ENCODE results near the gene ADRA2C.

The ADRA2C gene

DNA sequence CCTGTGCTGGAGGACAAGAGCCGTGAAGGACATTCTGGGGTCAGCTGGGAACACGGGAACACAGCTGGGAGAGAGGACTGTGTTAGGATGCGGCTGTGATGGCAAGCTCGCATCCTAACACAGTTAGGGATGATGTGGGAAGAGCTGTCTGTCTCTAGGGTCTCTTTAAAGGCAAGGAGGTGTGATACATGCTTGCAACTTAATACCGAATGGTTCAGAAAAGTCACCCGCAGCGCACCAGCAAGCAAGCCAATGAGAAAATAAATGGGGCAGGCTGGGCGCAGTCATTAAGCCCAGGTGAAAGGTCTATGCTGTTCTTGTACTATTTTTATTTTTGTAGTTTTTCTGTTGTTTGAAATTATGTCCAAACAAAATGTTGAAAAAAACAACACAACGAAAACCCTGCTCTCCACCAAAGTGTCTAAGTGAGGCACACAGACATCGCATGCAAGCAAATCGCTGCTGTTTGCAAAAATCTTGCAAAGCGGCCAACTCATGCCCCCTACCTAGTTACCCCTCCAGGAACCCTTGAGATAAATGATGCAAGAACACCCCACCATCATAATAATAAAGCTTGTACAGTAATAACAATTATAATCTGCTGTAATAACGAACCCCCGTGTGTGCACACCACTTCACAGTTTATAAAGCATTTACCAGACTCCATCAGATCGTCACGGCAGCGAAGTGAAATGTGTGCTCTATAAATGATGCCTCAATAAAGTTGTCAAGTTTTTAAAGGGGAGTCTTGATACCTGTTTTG, 17.9 kb upstream of the ADRA2C start:
- peaks cover 0 to 16% (median 6%) of the 10 kb centered on the region in 10 experiments; a peak in 10 of 20 replicates for H3K4me1 ChIP-seq
- peaks cover 0 to 19% (median 7%) of the 10 kb centered on the region in 11 experiments; a peak in 9 of 22 replicates for H3K27me3 ChIP-seq
- H3K27ac ChIP-seq: no peak overlapping the region
- no peak overlapping the region for H3K9ac ChIP-seq
- TF ChIP-seq Cebpa-rat (IDR thresholded peaks at IDR 0.05): no peak
- peaks cover 0 to 18% (median 0%) of the 10 kb centered on the region in 11 experiments; a peak in 4 of 22 replicates for H4K20me1 ChIP-seq
- H3K9me3 ChIP-seq (replicated peaks in 1 of 11): no peaks in the 10 kb centered on the region
- H3K4me3 ChIP-seq: no peak overlapping the region
- peak overlapping the region in 3 of 11 experiments; percentile 40 to 59 (median 50); a peak in 4 of 22 replicates for H3K4me2 ChIP-seq
- H3K36me3 ChIP-seq: no peaks in the 10 kb centered on the region

DNA sequence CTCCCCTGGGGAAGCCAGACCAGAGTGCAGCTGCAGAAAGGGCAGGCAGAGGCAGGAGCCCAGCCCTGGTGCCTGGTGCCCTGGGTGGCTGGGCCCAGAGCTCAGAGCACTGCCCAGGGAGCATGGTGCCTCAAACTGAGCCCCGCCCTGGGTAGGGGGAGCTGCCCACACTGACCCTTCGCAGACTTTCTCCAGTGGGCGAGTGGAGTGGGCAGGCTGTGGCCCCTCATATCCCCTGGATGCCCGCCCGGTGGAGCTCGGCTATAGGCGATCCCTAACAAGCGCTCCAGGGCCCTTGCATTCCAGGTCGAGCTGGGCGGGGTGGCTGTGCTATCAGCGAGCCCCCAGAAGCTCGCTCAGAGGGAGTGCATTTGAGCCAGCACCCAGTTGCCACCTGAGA, 17.1 kb upstream of the ADRA2C start:
- no peaks in the 10 kb centered on the region for H3K9me3 ChIP-seq (replicated peaks in 1 of 11)
- H3K36me3 ChIP-seq: no peaks in the 10 kb centered on the region
- H3K9ac ChIP-seq: no peak overlapping the region
- peaks cover 0 to 14% (median 0%) of the 10 kb centered on the region in 11 experiments; a peak in 4 of 22 replicates for H4K20me1 ChIP-seq
- H3K4me3 ChIP-seq: no peak overlapping the region
- no peak overlapping the region for H3K27ac ChIP-seq
- peak overlapping the region in 6 of 11 experiments; percentile 31 to 59 (median 44); a peak in 9 of 22 replicates for H3K4me2 ChIP-seq
- peaks cover 0 to 16% (median 6%) of the 10 kb centered on the region in 10 experiments; a peak in 10 of 20 replicates for H3K4me1 ChIP-seq
- TF ChIP-seq Cebpa-rat (IDR thresholded peaks at IDR 0.05): no peak
- peaks cover 0 to 18% (median 5%) of the 10 kb centered on the region in 11 experiments; a peak in 9 of 22 replicates for H3K27me3 ChIP-seq

DNA sequence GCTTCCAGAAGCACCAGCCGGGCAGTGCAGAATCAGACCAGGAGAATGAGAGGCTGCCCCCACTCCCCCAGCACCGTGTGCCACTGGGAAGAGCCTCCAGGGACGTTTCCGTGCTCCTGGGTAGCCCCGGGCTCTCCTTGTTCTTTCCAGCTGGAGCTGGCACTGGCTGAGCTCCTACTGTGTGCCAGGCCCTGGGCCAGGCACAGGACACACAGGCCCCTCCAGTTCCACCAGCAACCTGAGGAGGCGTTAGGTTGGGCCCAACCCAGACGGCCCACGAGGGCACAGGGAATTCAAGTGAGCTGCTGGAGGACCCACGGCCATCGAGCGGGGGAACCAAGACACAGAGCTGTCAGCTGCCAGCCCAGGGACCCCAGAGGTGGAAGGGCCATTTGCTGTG, 15.9 kb upstream of the ADRA2C start:
- H3K4me1 ChIP-seq: peaks cover 0 to 16% (median 6%) of the 10 kb centered on the region in 10 experiments; a peak in 10 of 20 replicates
- H3K27me3 ChIP-seq: peaks cover 0 to 8% (median 0%) of the 10 kb centered on the region in 11 experiments; a peak in 5 of 22 replicates
- no peak overlapping the region for H3K4me3 ChIP-seq
- H3K9me3 ChIP-seq (replicated peaks in 1 of 11): no peaks in the 10 kb centered on the region
- no peak overlapping the region for H3K4me2 ChIP-seq
- no peak for TF ChIP-seq Cebpa-rat (IDR thresholded peaks at IDR 0.05)
- H4K20me1 ChIP-seq: peaks cover 0 to 13% (median 0%) of the 10 kb centered on the region in 11 experiments; a peak in 4 of 22 replicates
- no peaks in the 10 kb centered on the region for H3K36me3 ChIP-seq
- H3K27ac ChIP-seq: no peak overlapping the region
- H3K9ac ChIP-seq: no peak overlapping the region

DNA sequence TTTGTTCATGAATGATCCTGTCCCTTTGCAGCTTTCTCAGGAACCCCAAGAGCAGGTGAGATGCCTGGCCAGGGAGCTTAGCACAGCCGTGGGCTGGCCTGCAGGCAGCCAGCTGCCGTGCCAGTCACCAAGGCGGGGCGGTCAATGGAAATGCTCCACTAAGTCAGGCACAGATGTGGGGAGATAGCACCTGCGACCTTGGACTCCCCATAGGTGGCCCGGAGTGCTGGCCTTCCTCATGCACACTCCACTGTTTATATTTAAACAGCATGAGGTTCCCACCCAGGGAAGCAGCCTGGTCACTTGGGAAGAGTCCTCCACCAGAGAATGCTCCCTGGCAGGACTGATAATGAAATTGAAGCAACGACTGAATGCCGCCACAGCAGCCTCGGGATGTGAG, 14.2 kb upstream of the ADRA2C start:
- Histone ChIP-seq H3K9me3 (replicated peaks in 1 of 11) (no peaks in the 10 kb centered on the region), H3K4me3 (no peak overlapping the region), H3K4me2 (no peak overlapping the region), H3K27ac (no peak overlapping the region), H4K20me1 (peaks cover 0 to 13% (median 0%) of the 10 kb centered on the region in 11 experiments; a peak in 3 of 22 replicates), H3K27me3 (peaks cover 0 to 8% (median 0%) of the 10 kb centered on the region in 11 experiments; a peak in 4 of 22 replicates), H3K36me3 (no peaks in the 10 kb centered on the region), H3K4me1 (peaks cover 0 to 8% (median 6%) of the 10 kb centered on the region in 10 experiments; a peak in 10 of 20 replicates), H3K9ac (no peak overlapping the region)
- TF ChIP-seq Cebpa-rat (IDR thresholded peaks at IDR 0.05): no peak

DNA sequence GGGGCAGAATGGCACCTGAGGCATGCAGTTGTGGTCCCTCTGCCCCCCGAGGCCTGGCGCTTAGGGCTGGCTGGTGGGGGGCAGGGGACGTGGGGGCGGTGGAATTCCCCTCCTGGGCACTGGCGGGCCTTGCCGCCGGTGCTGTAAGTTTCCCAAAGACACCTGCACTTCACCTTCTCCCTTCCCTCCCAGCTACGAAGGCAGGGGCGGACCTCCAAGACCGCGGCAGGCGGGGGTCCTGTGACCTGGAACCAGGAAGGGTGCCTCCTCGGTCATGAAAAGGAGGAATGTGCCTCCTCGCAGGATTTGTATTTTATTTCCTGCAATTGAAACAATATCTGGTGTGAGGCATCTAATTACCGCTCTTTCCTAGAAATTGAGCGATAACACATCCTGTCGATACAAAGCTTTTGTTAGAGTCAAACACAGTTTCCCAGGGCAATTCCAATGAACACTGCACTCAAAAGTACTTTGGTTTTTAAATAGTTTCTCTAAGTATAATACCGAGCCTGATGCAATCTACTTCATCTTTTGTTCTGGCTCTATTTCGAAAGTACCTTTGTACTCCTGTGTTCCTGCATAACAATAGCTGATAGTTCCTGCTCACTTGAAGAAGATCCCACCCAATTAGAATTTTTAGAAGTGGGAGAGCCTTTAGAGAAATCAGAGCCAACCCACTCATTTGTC, 12.3 kb upstream of the ADRA2C start:
- H3K27me3 ChIP-seq: no peaks in the 10 kb centered on the region
- no peak overlapping the region for H3K9ac ChIP-seq
- H3K4me2 ChIP-seq: no peak overlapping the region

DNA sequence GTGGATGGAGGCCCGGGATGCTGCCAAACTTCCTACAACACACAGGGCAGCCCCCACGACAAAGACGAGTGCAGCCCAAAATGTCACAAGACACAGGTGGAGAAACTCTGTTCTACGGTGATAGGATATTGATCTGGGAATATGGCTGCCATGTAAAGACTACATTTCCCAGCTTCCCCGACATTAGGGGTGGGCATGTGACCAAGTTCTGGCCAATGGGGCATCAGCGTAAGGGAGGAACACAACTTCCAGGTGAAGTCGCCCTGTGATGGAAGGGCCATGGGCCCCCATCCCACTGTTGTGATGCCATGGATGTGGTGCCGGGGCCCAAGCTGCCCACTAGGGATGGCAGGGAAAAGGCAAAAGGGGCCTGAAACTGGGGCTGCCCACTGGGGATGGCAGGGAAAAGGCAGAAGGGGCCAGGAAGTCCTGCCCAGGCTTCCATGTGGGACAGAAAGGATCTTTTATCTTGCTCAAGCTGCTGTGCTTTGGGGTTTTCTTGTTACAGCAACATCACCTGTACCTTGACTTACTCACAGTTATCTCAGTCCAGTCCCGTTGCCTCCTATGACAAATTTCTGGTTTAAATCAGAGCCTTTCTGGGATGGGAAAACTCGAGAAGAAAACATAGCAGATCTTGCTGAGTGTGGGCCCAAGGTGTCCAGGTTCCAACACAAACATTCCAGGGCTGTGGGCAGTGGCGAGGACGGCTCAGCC, 9.7 kb upstream of the ADRA2C start:
- Histone ChIP-seq H3K36me3 (no peaks in the 10 kb centered on the region), H3K9me3 (replicated peaks in 1 of 11) (no peaks in the 10 kb centered on the region), H3K9ac (no peak overlapping the region), H3K4me3 (no peak overlapping the region), H4K20me1 (peaks cover 0 to 22% (median 0%) of the 10 kb centered on the region in 11 experiments; a peak in 4 of 22 replicates), H3K4me2 (no peak overlapping the region), H3K27me3 (no peaks in the 10 kb centered on the region), H3K4me1 (peaks cover 0 to 8% (median 0%) of the 10 kb centered on the region in 10 experiments; a peak in 6 of 20 replicates), H3K27ac (no peak overlapping the region)
- no peak for TF ChIP-seq Cebpa-rat (IDR thresholded peaks at IDR 0.05)

More for the DNA sequence above, 12.3 kb upstream of the ADRA2C start:
- no peak overlapping the region for H3K4me3 ChIP-seq
- TF ChIP-seq Cebpa-rat (IDR thresholded peaks at IDR 0.05): no peak
- no peaks in the 10 kb centered on the region for H3K9me3 ChIP-seq (replicated peaks in 1 of 11)
- no peak overlapping the region for H3K27ac ChIP-seq
- H3K36me3 ChIP-seq: no peaks in the 10 kb centered on the region
- peaks cover 0 to 13% (median 0%) of the 10 kb centered on the region in 11 experiments; a peak in 4 of 22 replicates for H4K20me1 ChIP-seq
- peaks cover 0 to 13% (median 4%) of the 10 kb centered on the region in 10 experiments; a peak in 11 of 20 replicates for H3K4me1 ChIP-seq

DNA sequence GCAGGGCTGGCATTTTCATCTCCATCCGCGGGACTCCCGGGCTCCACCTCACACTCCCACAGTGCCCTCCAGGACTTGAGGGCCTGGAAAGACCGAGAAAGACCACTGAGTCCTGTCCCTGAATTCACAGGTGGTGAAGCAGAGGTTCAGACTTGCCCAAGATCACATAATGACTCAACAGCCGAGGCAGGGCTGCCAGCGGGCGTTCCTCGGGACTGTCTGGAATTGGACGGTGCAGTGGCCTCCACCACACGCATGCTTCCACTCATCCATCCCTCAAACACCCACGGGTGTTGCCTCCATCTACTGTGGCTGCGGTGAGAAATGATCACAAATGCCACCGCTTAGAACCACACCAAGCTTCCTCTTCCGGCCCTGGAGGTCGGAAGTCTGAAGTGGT, 6.9 kb upstream of the ADRA2C start:
- no peak overlapping the region for H3K9ac ChIP-seq
- no peak overlapping the region for H3K27ac ChIP-seq
- H3K9me3 ChIP-seq (replicated peaks in 1 of 11): no peaks in the 10 kb centered on the region
- peaks cover 0 to 4% (median under 1%) of the 10 kb centered on the region in 11 experiments; a peak in 5 of 22 replicates for H3K27me3 ChIP-seq
- H3K4me1 ChIP-seq: peaks cover 15 to 25% (median 17%) of the 10 kb centered on the region in 10 experiments
- H4K20me1 ChIP-seq: peaks cover 0 to 32% (median 6%) of the 10 kb centered on the region in 11 experiments; a peak in 12 of 22 replicates
- H3K4me3 ChIP-seq: no peak overlapping the region
- no peak for TF ChIP-seq Cebpa-rat (IDR thresholded peaks at IDR 0.05)
- no peaks in the 10 kb centered on the region for H3K36me3 ChIP-seq
- H3K4me2 ChIP-seq: no peak overlapping the region

DNA sequence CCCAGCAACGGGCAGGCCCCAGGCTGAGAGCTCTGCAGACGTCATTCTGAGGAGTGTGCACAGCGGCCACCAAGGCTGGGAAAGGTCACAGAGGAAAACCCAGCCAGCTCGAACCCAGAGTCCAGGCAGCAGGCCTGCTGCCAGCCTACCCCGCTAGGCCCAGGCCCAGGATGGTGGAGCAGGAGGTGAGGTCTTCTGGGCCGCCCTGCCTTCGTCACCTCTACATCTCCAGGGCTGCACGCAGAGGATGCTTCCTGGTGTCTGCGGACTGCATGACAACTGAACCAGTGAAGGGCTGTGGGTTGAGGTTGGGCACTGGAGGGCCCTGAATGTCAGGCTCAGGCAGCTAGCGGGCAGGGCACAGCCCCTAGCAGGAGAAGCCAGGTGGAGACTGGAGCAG, 5.8 kb upstream of the ADRA2C start:
- Histone ChIP-seq H3K9ac (no peak overlapping the region), H3K9me3 (replicated peaks in 1 of 11) (no peaks in the 10 kb centered on the region), H3K27me3 (peaks cover 7 to 15% (median 11%) of the 10 kb centered on the region in 11 experiments; a peak in 19 of 22 replicates), H3K4me1 (peaks cover 16 to 36% (median 27%) of the 10 kb centered on the region in 10 experiments), H3K27ac (no peak overlapping the region), H4K20me1 (peaks cover 0 to 43% (median 14%) of the 10 kb centered on the region in 11 experiments; a peak in 14 of 22 replicates), H3K4me2 (no peak overlapping the region), H3K4me3 (no peak overlapping the region), H3K36me3 (no peaks in the 10 kb centered on the region)
- TF ChIP-seq Cebpa-rat (IDR thresholded peaks at IDR 0.05): no peak
